ENCODE data around the gene ACBD6. TPM values are rescaled to one million over a fixed set of nuclear protein-coding genes. Genes with fewer than 3 reads are reported as not detected.

The ACBD6 gene
- total and polyA plus RNA-seq, 2 of the 4 experiments (the other 2 are of a cell fraction) = 52.5 to 59.1 TPM

DNA sequence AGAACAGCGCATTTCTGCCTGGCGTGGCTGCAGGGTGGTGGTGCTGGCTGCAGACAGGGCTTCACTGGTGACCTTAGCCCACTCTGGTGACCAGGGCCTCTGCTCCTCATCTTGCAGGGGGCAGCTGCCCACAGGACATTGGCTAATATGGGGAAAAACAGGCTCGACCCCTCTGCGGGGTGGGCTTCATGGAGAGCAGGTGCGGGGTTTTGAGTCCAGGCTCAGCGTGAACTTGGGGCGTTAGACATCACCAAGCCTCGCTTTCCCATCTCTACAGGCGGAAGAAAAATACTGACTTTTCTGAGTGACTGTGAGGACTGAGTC is 247.9 kb downstream of the ACBD6 start:
- no peak overlapping the region for H3K56ac ChIP-seq (ENCODE audit: extremely low read depth, insufficient read depth, low read length)
- no peak overlapping the region for H3K27ac ChIP-seq (ENCODE audit: insufficient read depth, low read length)
- no peak overlapping the region for H3K14ac ChIP-seq (replicated peaks; ENCODE audit: low read depth, low read length)
- H3K9me1 ChIP-seq (ENCODE audit: insufficient read depth, low read length) = peaks cover 4% of the 10 kb centered on the region; the same call in 1 of the 2 replicates
- DNase-seq (no peak), ATAC-seq (ENCODE audit: low read depth) (no peak)
- no peak overlapping the region for H2AK9ac ChIP-seq (replicated peaks; ENCODE audit: low read depth, low read length, poor library complexity)
- no peak overlapping the region for H3K4ac ChIP-seq (ENCODE audit: low read depth, low read length)
- no peaks in the 10 kb centered on the region for H3K79me1 ChIP-seq (ENCODE audit: low read depth in 1 of 2, low read length in 2 of 2)
- no peak overlapping the region for H4K91ac ChIP-seq (ENCODE audit: insufficient read depth, low read depth, low read length)
- CTCF ChIA-PET = no interaction called here
- TF ChIP-seq MXI1 (IDR thresholded peaks at IDR 0.05; ENCODE audit: borderline replicate concordance, low read depth, low read length) (no peak), CHD1 (IDR thresholded peaks at IDR 0.05; ENCODE audit: low read depth, low read length) (no peak), RCOR1 (IDR thresholded peaks at IDR 0.05; ENCODE audit: insufficient replicate concordance, low read length) (no peak), CEBPB (IDR thresholded peaks at IDR 0.05; ENCODE audit: low read depth, low read length) (no peak), NFE2L2 (IDR thresholded peaks at IDR 0.05; ENCODE audit: low read depth, low read length) (no peak), BHLHE40 (IDR thresholded peaks at IDR 0.05; ENCODE audit: low read depth, low read length) (no peak), FOS (IDR thresholded peaks at IDR 0.05; ENCODE audit: low read depth, low read length) (no peak), MAFK (IDR thresholded peaks at IDR 0.05; ENCODE audit: low read depth, low read length) (no peak), MAZ (IDR thresholded peaks at IDR 0.05; ENCODE audit: borderline replicate concordance, low read depth, low read length) (no peak), RAD21 (IDR thresholded peaks at IDR 0.05; ENCODE audit: low read length) (no peak), SMC3 (IDR thresholded peaks at IDR 0.05; ENCODE audit: low read depth, low read length) (no peak), POLR2A (IDR thresholded peaks at IDR 0.05; ENCODE audit: low read depth, low read length) (no peak)
- TF ChIP-seq, protein P1, sequence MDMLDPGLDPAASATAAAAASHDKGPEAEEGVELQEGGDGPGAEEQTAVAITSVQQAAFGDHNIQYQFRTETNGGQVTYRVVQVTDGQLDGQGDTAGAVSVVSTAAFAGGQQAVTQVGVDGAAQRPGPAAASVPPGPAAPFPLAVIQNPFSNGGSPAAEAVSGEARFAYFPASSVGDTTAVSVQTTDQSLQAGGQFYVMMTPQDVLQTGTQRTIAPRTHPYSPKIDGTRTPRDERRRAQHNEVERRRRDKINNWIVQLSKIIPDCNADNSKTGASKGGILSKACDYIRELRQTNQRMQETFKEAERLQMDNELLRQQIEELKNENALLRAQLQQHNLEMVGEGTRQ (IDR thresholded peaks at IDR 0.05; ENCODE audit: low read depth, low read length) = no peak
- TF ChIP-seq, protein P2, sequence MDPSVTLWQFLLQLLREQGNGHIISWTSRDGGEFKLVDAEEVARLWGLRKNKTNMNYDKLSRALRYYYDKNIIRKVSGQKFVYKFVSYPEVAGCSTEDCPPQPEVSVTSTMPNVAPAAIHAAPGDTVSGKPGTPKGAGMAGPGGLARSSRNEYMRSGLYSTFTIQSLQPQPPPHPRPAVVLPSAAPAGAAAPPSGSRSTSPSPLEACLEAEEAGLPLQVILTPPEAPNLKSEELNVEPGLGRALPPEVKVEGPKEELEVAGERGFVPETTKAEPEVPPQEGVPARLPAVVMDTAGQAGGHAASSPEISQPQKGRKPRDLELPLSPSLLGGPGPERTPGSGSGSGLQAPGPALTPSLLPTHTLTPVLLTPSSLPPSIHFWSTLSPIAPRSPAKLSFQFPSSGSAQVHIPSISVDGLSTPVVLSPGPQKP (IDR thresholded peaks at IDR 0.05; ENCODE audit: borderline replicate concordance, low read depth, low read length) = no peak
- TF ChIP-seq, protein P3, sequence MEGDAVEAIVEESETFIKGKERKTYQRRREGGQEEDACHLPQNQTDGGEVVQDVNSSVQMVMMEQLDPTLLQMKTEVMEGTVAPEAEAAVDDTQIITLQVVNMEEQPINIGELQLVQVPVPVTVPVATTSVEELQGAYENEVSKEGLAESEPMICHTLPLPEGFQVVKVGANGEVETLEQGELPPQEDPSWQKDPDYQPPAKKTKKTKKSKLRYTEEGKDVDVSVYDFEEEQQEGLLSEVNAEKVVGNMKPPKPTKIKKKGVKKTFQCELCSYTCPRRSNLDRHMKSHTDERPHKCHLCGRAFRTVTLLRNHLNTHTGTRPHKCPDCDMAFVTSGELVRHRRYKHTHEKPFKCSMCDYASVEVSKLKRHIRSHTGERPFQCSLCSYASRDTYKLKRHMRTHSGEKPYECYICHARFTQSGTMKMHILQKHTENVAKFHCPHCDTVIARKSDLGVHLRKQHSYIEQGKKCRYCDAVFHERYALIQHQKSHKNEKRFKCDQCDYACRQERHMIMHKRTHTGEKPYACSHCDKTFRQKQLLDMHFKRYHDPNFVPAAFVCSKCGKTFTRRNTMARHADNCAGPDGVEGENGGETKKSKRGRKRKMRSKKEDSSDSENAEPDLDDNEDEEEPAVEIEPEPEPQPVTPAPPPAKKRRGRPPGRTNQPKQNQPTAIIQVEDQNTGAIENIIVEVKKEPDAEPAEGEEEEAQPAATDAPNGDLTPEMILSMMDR (conservative IDR thresholded peaks at IDR 0.05; ENCODE audit: low read depth, low read length) = no peak
- POLR2A ChIA-PET (ENCODE audit: unreplicated experiment) = no interaction called here
- no peak overlapping the region for H2BK120ac ChIP-seq (ENCODE audit: low read depth, low read length)
- no peak overlapping the region for H3K23ac ChIP-seq (ENCODE audit: low read depth, low read length)
- H3K4me3 ChIP-seq (ENCODE audit: insufficient read depth, low read depth, low read length) = no peak overlapping the region
- intact Hi-C loops (cut with micrococcal nuclease) (no loop called here), in situ Hi-C loops (cut with MboI; ENCODE audit: low sequenced_read_pairs) (loop anchor here (5.0 to 25.0 kb wide), 3 partner anchors 163 to 908 kb away; no protein-coding TSS in a partner anchor), dilution Hi-C loops (cut with HindIII; ENCODE audit: low sequenced_read_pairs, unreplicated experiment) (no loop called here)
- H3K9ac ChIP-seq (ENCODE audit: low read depth, low read length) = no peak overlapping the region
- peaks cover 4% of the 10 kb centered on the region; the same call in 1 of the 2 replicates for H3K4me1 ChIP-seq (ENCODE audit: control insufficient read depth, insufficient read depth, low read length)
- H2AFZ ChIP-seq (replicated peaks; ENCODE audit: low read length, poor library complexity) = no peak overlapping the region
- H2BK20ac ChIP-seq (ENCODE audit: low read depth, low read length) = no peak overlapping the region
- no peaks in the 10 kb centered on the region for H3K9me3 ChIP-seq (ENCODE audit: control insufficient read depth, insufficient read depth, low read length)
- no TSS peak for BruUV-seq (replicated peaks)
- H2BK5ac ChIP-seq (ENCODE audit: low read depth, low read length, poor library complexity, severe bottlenecking) = no peak overlapping the region
- H4K5ac ChIP-seq (ENCODE audit: low read depth, low read length) = no peak overlapping the region
- H4K8ac ChIP-seq (ENCODE audit: low read depth in 2 of 2, low read length in 2 of 2) = no peak overlapping the region
- H4K20me1 ChIP-seq (ENCODE audit: insufficient read depth, low read length) = no peaks in the 10 kb centered on the region
- 100% methylated on average over 1 of the region's 9 CpGs; no CpG with 5 or more reads in 1 of the 2 experiments for WGBS, 2 experiments (ENCODE audit: extremely low coverage in 2 of 2, insufficient read length in 1 of 2)
- no peak overlapping the region for H2BK15ac ChIP-seq (ENCODE audit: low read depth, low read length)
- H3K18ac ChIP-seq (ENCODE audit: low read depth, low read length) = no peak overlapping the region
- H3K27me3 ChIP-seq (ENCODE audit: control insufficient read depth, insufficient read depth, low read length) = peaks cover 20% of the 10 kb centered on the region
- no peak overlapping the region for H3K4me2 ChIP-seq (ENCODE audit: low read depth, low read length)
- H2AK5ac ChIP-seq (ENCODE audit: low read depth, low read length) = no peak overlapping the region
- no peaks in the 10 kb centered on the region for H3K36me3 ChIP-seq (ENCODE audit: control insufficient read depth, insufficient read depth, low read length)
